Stimulated activated CD4-positive, alpha-beta T cell treated with anti-CD3 and anti-CD28 coated beads, Interleukin-12 subunit alpha, Interleukin-12 subunit beta, amount 100 ng/mL, for 4 hours (primary cell): ENCODE results near the gene SLITRK1.

Source experiments
- DNase-seq: peaks from one replicate; pipeline ENCODE4 v3.0.0-alpha.2; 2020

SLITRK1 gene

DNA sequence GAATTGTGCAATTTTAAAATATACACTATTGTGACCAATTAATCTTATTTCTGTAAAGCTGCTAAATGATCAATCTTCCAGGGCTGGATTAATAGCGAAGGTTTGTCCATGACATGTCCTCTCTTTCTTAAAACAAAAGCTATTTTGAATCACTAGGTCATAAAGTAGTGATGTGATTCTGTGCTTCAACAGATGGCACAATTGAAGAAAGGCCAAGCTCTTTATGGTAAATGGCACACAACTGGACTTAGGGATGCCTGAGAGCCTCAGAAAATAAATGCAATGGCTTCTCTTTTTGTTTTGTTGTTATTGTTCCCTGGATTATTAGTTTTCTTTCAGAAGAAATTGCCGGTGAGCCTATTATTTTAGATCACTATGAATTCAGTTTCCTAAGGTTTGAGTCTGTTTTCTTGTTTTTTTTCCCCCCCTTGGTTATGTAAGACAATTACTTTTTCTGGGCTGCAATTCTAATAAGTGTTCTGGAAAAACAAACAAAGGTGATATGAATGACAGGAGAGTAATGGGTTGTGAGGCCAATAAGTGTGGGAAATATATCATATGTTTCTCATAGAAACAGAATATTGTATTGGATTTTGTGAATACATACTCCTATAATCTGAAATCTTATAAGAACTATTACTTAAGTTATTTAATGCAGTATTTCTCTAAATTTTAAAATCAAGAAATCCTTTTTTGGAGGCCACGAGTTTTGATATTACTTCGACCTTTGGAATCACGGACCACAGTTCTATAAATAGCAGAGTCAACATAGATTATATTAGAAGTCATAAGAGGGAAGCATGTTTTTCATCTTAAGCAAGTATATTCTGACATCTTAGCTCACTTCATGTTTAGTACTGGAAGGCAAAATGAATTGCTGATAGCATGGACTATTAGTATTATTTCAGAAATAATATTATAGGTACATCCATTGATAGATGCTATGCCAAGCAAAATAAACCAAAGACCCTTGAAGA is 16.8 kb downstream of the SLITRK1 start:
- DNase-seq = no peak

DNA sequence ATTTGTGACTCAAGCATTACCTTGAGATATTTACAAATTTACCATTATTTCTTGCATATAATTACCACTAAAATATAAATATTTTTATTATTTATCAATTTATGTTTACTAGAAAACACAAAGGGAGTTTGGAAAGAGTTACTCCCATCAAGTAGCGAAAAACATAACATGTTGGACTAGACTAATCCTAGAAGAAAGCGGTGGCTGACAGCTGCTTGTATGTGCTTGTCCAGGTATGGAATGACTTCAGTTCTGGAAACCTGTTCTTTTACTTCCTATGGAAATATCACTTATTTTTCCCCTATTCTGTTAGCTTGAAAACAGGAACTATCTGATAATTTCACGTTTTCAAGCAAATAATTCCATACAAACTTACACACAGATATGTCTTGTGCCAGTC is 28.5 kb downstream of the SLITRK1 start:
- DNase-seq = no peak

DNA sequence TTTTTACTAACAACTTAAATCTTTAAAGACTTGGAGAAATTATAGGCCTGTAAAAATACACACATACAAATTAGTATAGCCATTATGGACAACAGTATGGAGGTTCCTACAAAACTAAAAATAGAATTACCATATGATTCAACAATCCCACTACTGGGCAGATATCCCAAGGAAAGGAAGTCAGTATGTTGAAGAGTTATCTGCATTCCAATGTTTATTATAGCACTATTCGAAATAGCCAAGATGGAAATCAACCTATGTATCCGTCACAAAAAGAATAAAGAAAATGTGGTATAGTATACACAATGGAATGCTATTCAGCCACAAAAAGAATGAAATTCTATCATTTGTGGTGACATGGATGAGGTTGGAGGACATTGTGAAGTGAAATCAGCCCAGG is 37.2 kb downstream of the SLITRK1 start:
- no peak for DNase-seq

DNA sequence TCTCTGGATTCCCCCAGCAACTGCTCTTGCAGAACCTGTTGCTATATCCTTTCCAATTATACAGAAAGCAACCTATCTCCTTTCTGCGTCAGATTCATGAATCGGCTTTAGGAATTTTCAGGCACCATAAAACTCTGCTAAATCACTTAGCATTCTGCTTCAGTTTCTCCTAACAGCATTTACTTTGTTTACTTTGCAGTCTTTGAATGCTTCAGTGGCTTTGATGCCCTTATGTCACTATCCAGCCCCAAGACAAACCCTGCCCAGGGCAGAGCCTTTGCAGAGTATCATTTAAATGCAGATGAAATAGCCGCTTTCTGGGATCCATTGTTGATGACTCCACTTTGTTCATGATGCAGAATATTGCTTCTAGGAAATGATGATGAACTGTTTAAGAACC is 43.1 kb downstream of the SLITRK1 start:
- DNase-seq = no peak

DNA sequence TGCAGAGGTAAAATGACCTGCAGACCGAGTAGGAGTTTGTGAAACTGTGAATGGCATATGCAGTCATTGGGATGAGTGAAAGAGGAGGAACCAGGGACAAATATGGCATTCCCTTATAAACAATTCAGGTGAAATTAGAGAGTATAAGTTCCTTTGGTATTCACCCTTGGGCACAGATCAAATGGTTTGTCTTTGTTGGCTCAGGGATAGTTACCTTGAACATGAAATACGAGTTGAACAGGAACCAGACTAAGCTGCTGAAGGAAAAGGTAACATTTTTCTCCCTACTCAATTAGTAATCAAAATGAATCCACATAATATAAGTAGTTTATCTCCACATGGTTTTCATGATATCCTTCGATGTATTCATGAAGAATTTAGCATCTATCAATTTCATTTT is 50.5 kb downstream of the SLITRK1 start:
- no peak for DNase-seq

DNA sequence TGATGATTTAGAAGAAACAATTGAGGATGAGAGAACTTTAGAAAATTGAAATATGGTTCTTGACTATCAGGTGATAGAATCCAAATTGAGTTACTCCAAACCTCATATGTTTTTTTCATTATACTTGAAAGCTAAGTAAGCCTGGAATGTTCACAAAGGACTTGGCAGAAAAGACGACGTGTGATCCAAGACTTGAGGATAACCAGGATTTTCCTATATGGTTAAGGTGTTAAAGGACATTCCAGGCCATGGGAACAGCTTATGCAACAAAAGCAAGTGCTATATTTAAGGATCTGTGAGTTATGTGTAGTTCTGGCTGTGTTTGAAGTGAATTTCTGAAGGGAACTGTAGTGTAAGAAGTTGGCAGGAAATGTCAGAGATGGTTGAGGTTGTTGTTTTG is 52.5 kb downstream of the SLITRK1 start:
- no peak for DNase-seq

DNA sequence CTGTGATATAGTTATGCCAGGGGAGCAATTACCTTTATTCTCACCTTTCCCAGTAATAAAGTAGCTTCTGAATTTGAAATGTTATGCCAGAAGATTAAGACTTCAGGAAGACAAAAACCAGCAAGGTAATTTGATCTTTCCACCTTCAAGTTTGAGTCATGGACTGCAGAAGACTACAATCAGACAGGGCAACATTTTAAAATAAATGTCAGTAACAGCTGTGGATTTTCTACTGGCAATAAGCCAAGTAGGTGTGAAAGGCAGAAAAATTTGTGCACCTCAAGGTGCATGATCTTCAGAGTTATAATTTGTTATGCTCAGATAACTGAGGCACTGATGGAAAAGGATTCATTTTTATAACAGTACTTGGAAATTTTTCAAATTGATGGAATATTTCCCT is 54.9 kb downstream of the SLITRK1 start:
- no peak for DNase-seq
